Neural progenitor cell (in vitro differentiated cells): ENCODE results near the gene PRICKLE2.

ENCODE experiments used
- EZH2 ChIP-seq: fragments of 200-600 bp; sonication (generic); IDR thresholded peaks from 2 replicates; pipeline ENCODE4 v1.6.1; 2017; ENCODE audit warnings: antibody characterized with exemption, mild to moderate bottlenecking, moderate library complexity
- TF ChIP-seq, protein P1 (sequence below): fragments of 200-600 bp; sonication (generic); IDR thresholded peaks from 2 replicates; pipeline ENCODE4 v1.5.1; 2017; ENCODE audit warnings: antibody characterized with exemption, mild to moderate bottlenecking

DNA sequence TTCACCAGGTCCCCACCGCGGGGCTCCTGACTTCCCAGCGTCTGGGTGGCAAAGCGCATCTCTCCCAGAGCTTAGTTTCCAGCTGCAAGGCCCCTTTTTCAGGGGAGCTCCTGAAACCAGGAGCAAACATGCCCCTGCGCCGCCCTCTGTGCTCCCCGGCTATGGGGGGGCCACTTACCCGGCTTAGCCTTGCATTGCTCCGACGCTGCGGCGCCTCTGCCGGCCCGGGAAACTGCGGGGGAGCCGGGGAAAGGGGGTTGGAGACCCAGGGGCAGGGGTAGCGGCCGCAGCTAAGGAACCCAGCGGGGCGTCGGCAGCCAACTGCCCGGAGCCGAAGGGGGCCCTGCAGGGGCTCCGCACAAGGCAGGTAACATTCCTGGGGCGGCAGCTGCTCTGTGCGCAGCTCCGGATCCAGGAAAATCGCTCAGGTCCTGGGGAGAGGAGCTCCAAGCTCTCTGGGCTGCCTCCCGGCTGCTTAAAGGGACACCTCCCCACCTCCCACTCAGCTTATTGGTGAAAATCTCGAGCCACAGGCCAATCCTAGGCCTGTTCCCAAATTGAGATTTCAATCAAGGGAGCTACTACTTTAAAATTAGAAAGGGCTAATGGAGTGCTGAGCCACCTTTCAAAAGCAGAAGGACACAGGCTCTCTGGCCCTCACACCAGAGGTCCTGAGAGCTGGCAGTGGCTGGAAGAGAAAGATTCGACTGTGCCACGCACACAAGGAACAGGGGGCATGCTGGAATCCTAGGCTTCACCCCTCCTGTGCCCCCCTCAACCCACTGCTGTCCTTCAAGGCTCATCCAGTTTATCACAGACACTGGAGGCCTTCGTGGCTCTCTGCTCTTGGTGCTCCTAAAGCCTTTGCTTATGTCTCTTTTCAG, 42.7 kb upstream of the PRICKLE2 start:
- TF ChIP-seq, protein P1, sequence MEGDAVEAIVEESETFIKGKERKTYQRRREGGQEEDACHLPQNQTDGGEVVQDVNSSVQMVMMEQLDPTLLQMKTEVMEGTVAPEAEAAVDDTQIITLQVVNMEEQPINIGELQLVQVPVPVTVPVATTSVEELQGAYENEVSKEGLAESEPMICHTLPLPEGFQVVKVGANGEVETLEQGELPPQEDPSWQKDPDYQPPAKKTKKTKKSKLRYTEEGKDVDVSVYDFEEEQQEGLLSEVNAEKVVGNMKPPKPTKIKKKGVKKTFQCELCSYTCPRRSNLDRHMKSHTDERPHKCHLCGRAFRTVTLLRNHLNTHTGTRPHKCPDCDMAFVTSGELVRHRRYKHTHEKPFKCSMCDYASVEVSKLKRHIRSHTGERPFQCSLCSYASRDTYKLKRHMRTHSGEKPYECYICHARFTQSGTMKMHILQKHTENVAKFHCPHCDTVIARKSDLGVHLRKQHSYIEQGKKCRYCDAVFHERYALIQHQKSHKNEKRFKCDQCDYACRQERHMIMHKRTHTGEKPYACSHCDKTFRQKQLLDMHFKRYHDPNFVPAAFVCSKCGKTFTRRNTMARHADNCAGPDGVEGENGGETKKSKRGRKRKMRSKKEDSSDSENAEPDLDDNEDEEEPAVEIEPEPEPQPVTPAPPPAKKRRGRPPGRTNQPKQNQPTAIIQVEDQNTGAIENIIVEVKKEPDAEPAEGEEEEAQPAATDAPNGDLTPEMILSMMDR, result no peak
- TF ChIP-seq EZH2, result no peak
